Left ventricle myocardium inferior (tissue), 1 donor: ENCODE data around the gene NMT1. TPM values are rescaled to one million over a fixed set of nuclear protein-coding genes. Genes with fewer than 3 reads are reported as not detected.

ENCODE experiments used
- DNase-seq: peaks from one replicate; pipeline ENCODE4 v3.0.0-alpha.2; 2020
- H3K27ac ChIP-seq: fragments of 200-600 bp; replicated peaks from 2 replicates; pipeline ENCODE4 v1.8.0; 2021
- H3K27me3 ChIP-seq: fragments of 200-600 bp; 2 replicates; pipeline ENCODE4 v1.8.0; 2021; ENCODE audit warnings: low read depth
- H3K36me3 ChIP-seq: fragments of 200-600 bp; 2 replicates; pipeline ENCODE4 v1.8.0; 2021
- H3K4me1 ChIP-seq: fragments of 200-600 bp; 2 replicates; pipeline ENCODE4 v1.8.0; 2021
- H3K4me3 ChIP-seq: fragments of 200-600 bp; 2 replicates; pipeline ENCODE4 v1.8.0; 2021; ENCODE audit warnings: mild to moderate bottlenecking, moderate library complexity
- H3K9me3 ChIP-seq: fragments of 200-600 bp; replicated peaks from 2 replicates; pipeline ENCODE4 v1.8.0; 2021
- intact Hi-C: fragments of 100-400 bp; cut with micrococcal nuclease; formaldehyde crosslinking; loops from one replicate; pipeline ENCODE4 v1.11.0; 2022
- total RNA-seq: library from RNA; stranded (reverse); fragmentation: NEBNext Ultra II Directional; extraction: Animal tissue kit (Norgen Biotek cat#: 25700); gene quantifications from one replicate; pipeline ENCODE4 v1.2.1, GENCODE V29; 2021
- TF ChIP-seq, protein P1 (sequence below): fragments of 200-600 bp; IDR thresholded peaks from 2 replicates; pipeline ENCODE4 v1.8.0; 2021; ENCODE audit warnings: antibody characterized with exemption, mild to moderate bottlenecking, borderline replicate concordance
- donor health status: DM: no; HTN: yes; CAD: no; lungs with severe emphysema.

Gene NMT1
- total RNA-seq, 1 donor from 2014 or later: 86.0 TPM

DNA sequence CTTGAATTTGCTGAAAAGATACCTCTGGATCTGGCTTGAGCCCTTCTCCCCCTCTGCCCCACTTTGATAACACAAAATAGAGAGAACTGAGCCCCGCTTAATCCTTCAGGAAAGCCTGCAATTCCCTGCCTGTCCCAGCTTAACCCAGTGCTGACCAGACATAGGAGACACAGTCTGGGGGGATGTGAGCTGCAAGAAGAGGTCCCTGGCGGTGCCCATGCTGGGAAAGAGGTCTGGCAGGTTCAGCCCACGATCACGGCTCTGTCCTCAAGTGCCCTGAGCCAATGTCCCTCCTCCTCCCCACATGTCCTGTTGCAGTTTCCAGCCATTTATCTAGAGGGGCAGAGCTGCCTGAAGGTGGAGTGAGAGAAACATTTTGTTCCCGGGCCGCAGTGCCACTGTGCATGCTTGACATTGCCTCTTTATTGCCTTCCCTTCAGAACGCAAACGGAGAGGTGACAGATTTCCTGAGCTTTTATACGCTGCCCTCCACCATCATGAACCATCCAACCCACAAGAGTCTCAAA lies 42.2 kb downstream of the NMT1 start:
- H3K4me1 ChIP-seq: peaks cover 86% of the 10 kb centered on the region

DNA sequence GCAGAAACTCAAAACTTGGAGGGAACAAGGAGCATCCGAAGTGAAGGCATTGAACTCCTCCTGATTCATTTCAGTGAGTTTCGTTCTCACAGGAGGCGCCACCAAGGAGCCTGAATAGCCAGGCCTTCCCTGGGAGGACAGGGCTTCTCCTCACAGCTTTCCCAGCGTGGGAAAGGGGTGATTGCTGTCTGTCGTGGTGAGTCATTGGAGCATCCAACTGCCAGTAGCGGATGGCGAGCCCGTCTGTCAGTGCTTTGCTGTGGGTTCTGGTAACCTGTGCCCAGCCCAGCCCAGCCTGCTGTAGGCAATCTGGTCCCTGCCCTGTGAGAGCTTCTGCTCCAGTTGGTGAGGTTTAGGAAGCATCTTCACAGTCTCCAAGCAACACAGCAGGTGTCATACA lies 42.9 kb downstream of the NMT1 start:
- H3K27me3 ChIP-seq: no peaks in the 10 kb centered on the region
- peaks cover 86% of the 10 kb centered on the region for H3K36me3 ChIP-seq
- peaks cover 86% of the 10 kb centered on the region for H3K4me1 ChIP-seq
- H3K4me3 ChIP-seq: peak overlapping the region; percentile 29
- TF ChIP-seq, protein P1, sequence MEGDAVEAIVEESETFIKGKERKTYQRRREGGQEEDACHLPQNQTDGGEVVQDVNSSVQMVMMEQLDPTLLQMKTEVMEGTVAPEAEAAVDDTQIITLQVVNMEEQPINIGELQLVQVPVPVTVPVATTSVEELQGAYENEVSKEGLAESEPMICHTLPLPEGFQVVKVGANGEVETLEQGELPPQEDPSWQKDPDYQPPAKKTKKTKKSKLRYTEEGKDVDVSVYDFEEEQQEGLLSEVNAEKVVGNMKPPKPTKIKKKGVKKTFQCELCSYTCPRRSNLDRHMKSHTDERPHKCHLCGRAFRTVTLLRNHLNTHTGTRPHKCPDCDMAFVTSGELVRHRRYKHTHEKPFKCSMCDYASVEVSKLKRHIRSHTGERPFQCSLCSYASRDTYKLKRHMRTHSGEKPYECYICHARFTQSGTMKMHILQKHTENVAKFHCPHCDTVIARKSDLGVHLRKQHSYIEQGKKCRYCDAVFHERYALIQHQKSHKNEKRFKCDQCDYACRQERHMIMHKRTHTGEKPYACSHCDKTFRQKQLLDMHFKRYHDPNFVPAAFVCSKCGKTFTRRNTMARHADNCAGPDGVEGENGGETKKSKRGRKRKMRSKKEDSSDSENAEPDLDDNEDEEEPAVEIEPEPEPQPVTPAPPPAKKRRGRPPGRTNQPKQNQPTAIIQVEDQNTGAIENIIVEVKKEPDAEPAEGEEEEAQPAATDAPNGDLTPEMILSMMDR: no peak
- intact Hi-C loops: no loop called here
- H3K9me3 ChIP-seq: no peaks in the 10 kb centered on the region
- peak overlapping the region; percentile 95 for H3K27ac ChIP-seq
- no peak for DNase-seq

More for the DNA sequence above, 42.2 kb downstream of the NMT1 start:
- intact Hi-C loops: no loop called here
- peak overlapping the region; percentile 95 for H3K27ac ChIP-seq
- TF ChIP-seq, protein P1: no peak
- peak overlapping the region; percentile 29 for H3K4me3 ChIP-seq
- H3K36me3 ChIP-seq: peaks cover 93% of the 10 kb centered on the region
- DNase-seq: peak; percentile 53
- H3K9me3 ChIP-seq: no peaks in the 10 kb centered on the region
- no peaks in the 10 kb centered on the region for H3K27me3 ChIP-seq

DNA sequence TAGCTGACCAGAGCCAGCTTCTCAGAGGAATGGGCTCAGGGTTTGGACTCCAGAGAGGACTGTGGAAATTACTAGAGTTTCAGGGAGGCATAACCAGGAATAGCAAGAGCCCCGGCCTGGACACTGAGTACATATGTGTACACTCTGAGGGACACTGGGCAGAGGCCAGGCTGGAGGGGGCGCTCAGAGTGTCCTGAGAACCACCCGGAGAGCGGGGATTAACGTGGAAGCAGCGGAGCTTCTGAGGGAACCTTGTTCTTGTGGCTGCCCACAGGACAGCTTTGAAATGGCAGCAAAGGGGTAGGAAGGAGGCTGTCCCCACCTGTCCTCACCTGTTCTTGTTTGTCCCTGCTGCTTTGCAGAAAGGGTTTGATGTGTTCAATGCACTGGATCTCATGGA lies 43.4 kb downstream of the NMT1 start:
- intact Hi-C loops: no loop called here
- no peaks in the 10 kb centered on the region for H3K27me3 ChIP-seq
- DNase-seq: no peak
- H3K4me1 ChIP-seq: peaks cover 86% of the 10 kb centered on the region
- peaks cover 83% of the 10 kb centered on the region for H3K36me3 ChIP-seq
- H3K4me3 ChIP-seq: no peak overlapping the region
- peak overlapping the region; percentile 95 for H3K27ac ChIP-seq
- H3K9me3 ChIP-seq: no peaks in the 10 kb centered on the region
- TF ChIP-seq, protein P1: no peak

DNA sequence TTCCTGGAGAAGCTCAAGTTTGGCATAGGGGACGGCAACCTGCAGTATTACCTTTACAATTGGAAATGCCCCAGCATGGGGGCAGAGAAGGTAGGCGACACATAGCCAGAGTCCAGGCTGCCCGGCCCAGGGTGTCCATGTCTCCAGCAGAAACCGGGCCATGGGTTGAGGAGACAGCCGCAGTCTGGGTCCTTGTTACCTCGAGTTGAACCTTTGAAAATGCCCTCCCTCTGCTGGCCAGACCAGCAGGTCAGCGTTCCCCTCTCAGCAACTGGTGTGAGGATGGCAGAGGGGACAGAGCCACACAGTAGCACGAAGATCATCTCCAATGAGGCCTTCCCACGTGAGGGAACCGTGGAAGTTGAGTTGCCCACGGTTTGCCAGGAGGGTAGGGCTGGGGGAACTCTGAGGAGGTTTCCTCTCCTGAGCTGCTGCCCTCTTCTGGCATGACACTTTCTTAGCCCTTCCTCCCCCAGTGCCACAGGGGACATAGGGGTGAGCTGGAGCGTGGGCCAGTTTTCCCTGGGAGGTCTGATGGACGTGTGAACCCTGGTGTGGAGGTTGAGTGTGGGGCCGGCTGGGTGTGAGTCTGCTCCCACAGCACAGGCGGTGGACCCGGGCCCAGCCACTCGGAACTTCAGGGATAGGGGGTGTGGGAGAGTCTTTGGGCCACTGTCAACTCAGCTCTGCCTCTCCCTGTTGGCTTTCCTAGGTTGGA lies 43.9 kb downstream of the NMT1 start:
- TF ChIP-seq, protein P1: no peak
- Histone ChIP-seq H3K27ac (peak overlapping the region; percentile 95), H3K4me3 (no peak overlapping the region), H3K36me3 (peaks cover 78% of the 10 kb centered on the region), H3K9me3 (no peaks in the 10 kb centered on the region), H3K4me1 (peaks cover 88% of the 10 kb centered on the region), H3K27me3 (no peaks in the 10 kb centered on the region)
- no peak for DNase-seq
- intact Hi-C loops: no loop called here

DNA sequence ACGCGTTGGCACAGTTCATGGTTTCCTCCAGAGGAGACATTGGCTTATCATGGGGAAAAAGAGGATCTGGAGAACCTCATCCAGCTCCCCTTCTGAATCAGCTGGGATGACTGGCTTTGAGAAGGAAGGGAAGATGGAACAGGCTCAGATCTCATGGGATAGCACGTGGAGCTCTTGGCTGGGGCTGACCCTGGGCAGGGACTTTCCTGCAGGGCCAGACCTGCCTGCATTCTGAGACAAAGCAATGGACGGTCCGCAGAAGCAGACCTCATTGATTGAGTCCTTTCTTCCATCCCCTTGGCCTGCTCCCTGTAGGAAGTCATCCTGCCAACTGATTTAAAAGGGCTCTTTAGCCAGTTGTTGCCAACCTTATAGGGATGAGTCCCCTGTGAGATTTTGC lies 45.0 kb downstream of the NMT1 start:
- Histone ChIP-seq H3K27ac (peak overlapping the region; percentile 95), H3K27me3 (no peaks in the 10 kb centered on the region), H3K4me1 (peaks cover 98% of the 10 kb centered on the region), H3K9me3 (no peaks in the 10 kb centered on the region), H3K36me3 (peaks cover 71% of the 10 kb centered on the region), H3K4me3 (no peak overlapping the region)
- DNase-seq: no peak
- TF ChIP-seq, protein P1: no peak
- intact Hi-C loops: no loop called here
